K562 (cell line): Measurements from ENCODE around the gene OLFM3. TPM values are rescaled to one million over a fixed set of nuclear protein-coding genes. Genes with fewer than 3 reads are reported as not detected.

Source experiments
- ATAC-seq: fragments of 200-7000 bp; cut with Tn5 transposase; 3 replicates; pipeline ENCODE4 v1.9.1; 2020; ENCODE audit warnings: moderate library complexity
- BruUV-seq: library from RNA; stranded (reverse); fragments of 400-500 nt; replicated peaks from 2 replicates; lab custom pipeline; 2021; lab: Mats Ljungman, UMichigan
- CTCF ChIA-PET: fragments of 300-600 bp; formaldehyde crosslinking; extraction: SDS; loops from one replicate; lab custom pipeline; 2021; ENCODE audit warnings: low intra/inter-chr PET ratio; lab: Yijun Ruan, JAX
- POLR2A ChIA-PET: fragments of 300-600, 350-650 bp; sonication (Branson Sonifier 250); formaldehyde crosslinking; extraction: SDS; loops from one replicate; lab custom pipeline; 2021; ENCODE audit warnings: antibody characterized with exemption, inconsistent platforms; lab: Yijun Ruan, JAX
- DNase-seq, 4 experiments: peaks; one replicate each; pipeline versions ENCODE4 v3.0.0 to v3.0.0-alpha.2; 2011 to 2018; ENCODE audit warnings: low spot score in 3 of 4, mixed read lengths in 3 of 4; ENCODE audit errors: extremely low read depth in 1 of 4
- FAIRE-seq: peaks from 2 replicates; lab custom pipeline; 2011; peaks lifted over from hg19 to GRCh38; lab: Jason Lieb, UNC
- H2AFZ ChIP-seq: 2 replicates; pipeline ENCODE4 v1.6.0; 2011; ENCODE audit warnings: low read depth, low read length, control low read depth, inconsistent platforms
- H3K27ac ChIP-seq: fragments of 200-600 bp; 3 replicates; pipeline ENCODE4 v1.8.0; 2011; ENCODE audit warnings: low read depth, mild to moderate bottlenecking, control low read depth, inconsistent platforms, low read length, moderate library complexity, mixed read lengths; ENCODE audit errors: extremely low read depth
- H3K27me3 ChIP-seq, 2 experiments: fragments of 300-600 bp in 1 of 2; 2 replicates in 1 of 2; 3 replicates in 1 of 2; pipeline versions ENCODE4 v1.6.0 to v1.8.0; 2011; ENCODE audit warnings: inconsistent platforms in 2 of 2, low read length in 2 of 2, mild to moderate bottlenecking in 1 of 2, mixed read lengths in 1 of 2, moderate library complexity in 1 of 2; ENCODE audit not compliant: control insufficient read depth in 2 of 2, insufficient read depth in 2 of 2
- H3K36me3 ChIP-seq: fragments of 300-600 bp; 3 replicates; pipeline ENCODE4 v1.8.0; 2011; ENCODE audit warnings: mild to moderate bottlenecking, low read length, inconsistent platforms; ENCODE audit not compliant: control insufficient read depth, insufficient read depth
- H3K4me1 ChIP-seq, 2 experiments: fragments of 200-600 bp in 1 of 2; replicated peaks in 1 of 2; 2 replicates in 1 of 2; 3 replicates in 1 of 2; pipeline versions ENCODE4 v1.5.1 to v1.8.0; 2011; ENCODE audit warnings: inconsistent platforms in 2 of 2, low read length in 2 of 2, mild to moderate bottlenecking in 1 of 2, mixed read lengths in 1 of 2, moderate library complexity in 1 of 2; ENCODE audit not compliant: control insufficient read depth in 2 of 2, insufficient read depth in 2 of 2
- H3K4me2 ChIP-seq: 2 replicates; pipeline ENCODE4 v1.6.1; 2011; ENCODE audit warnings: low read length, control low read depth, inconsistent platforms, mixed read lengths; ENCODE audit not compliant: insufficient read depth
- H3K4me3 ChIP-seq: fragments of 200-600 bp; sonication (generic), shearing (Covaris generic); 2 replicates; pipeline ENCODE4 v1.5.1; 2016; ENCODE audit warnings: control low read depth, inconsistent platforms
- H3K79me2 ChIP-seq: fragments of 200-600 bp; 3 replicates; pipeline ENCODE4 v1.8.0; 2011; ENCODE audit warnings: low read length, inconsistent platforms; ENCODE audit not compliant: control insufficient read depth, insufficient read depth
- H3K9ac ChIP-seq, 2 experiments: 2 replicates each; pipeline versions ENCODE4 v1.6.0 to v1.6.1; 2011; ENCODE audit warnings: low read depth in 2 of 2, low read length in 2 of 2, control low read depth in 1 of 2, inconsistent platforms in 1 of 2, mild to moderate bottlenecking in 1 of 2, mixed read lengths in 1 of 2; ENCODE audit not compliant: insufficient read depth in 1 of 2
- H3K9me1 ChIP-seq: one replicate; pipeline ENCODE4 v1.6.0; 2011; ENCODE audit warnings: inconsistent platforms, mild to moderate bottlenecking, low read length, moderate library complexity; ENCODE audit not compliant: control insufficient read depth, insufficient read depth
- H3K9me3 ChIP-seq: replicated peaks from 2 replicates; pipeline ENCODE4 v1.5.1; 2011; ENCODE audit warnings: low read depth, low read length, inconsistent platforms; ENCODE audit not compliant: control insufficient read depth, insufficient read depth
- H4K20me1 ChIP-seq: replicated peaks from 2 replicates; pipeline ENCODE4 v1.6.1; 2011; ENCODE audit warnings: low read length, inconsistent platforms, mixed read lengths; ENCODE audit not compliant: control insufficient read depth, insufficient read depth
- BHLHE40 ChIP-seq: IDR thresholded peaks from 2 replicates; pipeline ENCODE4 v1.6.1; 2011; ENCODE audit warnings: low read length, improper control_type of control experiment
- CAMTA2 ChIP-seq: fragments of 250-450 bp; sonication (Bioruptor Pico); conservative IDR thresholded peaks from 2 replicates; pipeline ENCODE4 v1.5.1; 2022
- ETS2 ChIP-seq: IDR thresholded peaks from 2 replicates; pipeline ENCODE4 v1.6.1; 2016; ENCODE audit warnings: borderline replicate concordance, missing genetic modification characterization, mild to moderate bottlenecking, moderate library complexity, missing compliant biosample characterization; ENCODE audit not compliant: poor library complexity, severe bottlenecking
- HDAC2 ChIP-seq: fragments of 450-650 bp; IDR thresholded peaks from 2 replicates; pipeline ENCODE4 v1.6.1; 2016; ENCODE audit warnings: mild to moderate bottlenecking
- IFI16 ChIP-seq: fragments of 250-450 bp; sonication (Bioruptor Pico); IDR thresholded peaks from 2 replicates; pipeline ENCODE4 v2.1.2; 2022; ENCODE audit warnings: mild to moderate bottlenecking, inconsistent platforms
- ILK ChIP-seq: fragments of 450-650 bp; IDR thresholded peaks from 2 replicates; pipeline ENCODE4 v1.6.1; 2016; ENCODE audit warnings: missing genetic modification characterization, low read depth, mild to moderate bottlenecking, missing compliant biosample characterization, moderate library complexity, borderline replicate concordance
- MEIS2 ChIP-seq: fragments of 450-650 bp; IDR thresholded peaks from 2 replicates; pipeline ENCODE4 v1.6.1; 2014; ENCODE audit warnings: mild to moderate bottlenecking; ENCODE audit not compliant: partially characterized antibody
- OTX1 ChIP-seq: fragments of 450-650 bp; formaldehyde crosslinking; IDR thresholded peaks from 2 replicates; pipeline ENCODE4 v1.4.0; 2022; ENCODE audit warnings: mild to moderate bottlenecking
- PHB ChIP-seq: fragments of 250-450 bp; sonication (Bioruptor Pico); IDR thresholded peaks from 2 replicates; pipeline ENCODE4 v1.5.0; 2021
- PTRF ChIP-seq: fragments of 450-650 bp; IDR thresholded peaks from 2 replicates; pipeline ENCODE4 v1.6.1; 2016; ENCODE audit warnings: mild to moderate bottlenecking, missing genetic modification characterization, missing compliant biosample characterization
- SMARCB1 ChIP-seq: IDR thresholded peaks from 2 replicates; pipeline ENCODE4 v1.6.1; 2011; ENCODE audit warnings: improper control_type of control experiment, low read depth; ENCODE audit not compliant: insufficient read length
- ZMIZ1 ChIP-seq, 2 experiments: fragments of 150-350 bp in 1 of 2; IDR thresholded peaks; 2 replicates each; pipeline ENCODE4 v1.6.1; 2012 to 2016; ENCODE audit warnings: low read depth in 2 of 2, low read length in 2 of 2, mild to moderate bottlenecking in 1 of 2, moderate library complexity in 1 of 2
- ZNF212 ChIP-seq: fragments of 450-650 bp; formaldehyde crosslinking; IDR thresholded peaks from 2 replicates; pipeline ENCODE4 v1.4.0; 2020; ENCODE audit warnings: mild to moderate bottlenecking
- ZNF253 ChIP-seq: fragments of 250-450 bp; sonication (Bioruptor Pico); conservative IDR thresholded peaks from 2 replicates; pipeline ENCODE4 v1.6.1; 2021; ENCODE audit warnings: mild to moderate bottlenecking
- ZNF583 ChIP-seq: fragments of 250-450 bp; sonication (Bioruptor Pico); IDR thresholded peaks from 2 replicates; pipeline ENCODE4 v1.4.0; 2020
- WGBS: fragments of 100-300 bp; shearing (Covaris generic); methylation state at CpG from one replicate; pipeline ENCODE4 v1.1.6; 2016; ENCODE audit warnings: low coverage, mixed read lengths; ENCODE audit not compliant: insufficient coverage; ENCODE audit errors: missing lambda C conversion rate; 5-methylcytosine and 5-hydroxymethylcytosine counted together
- in situ Hi-C: fragments of 300-500 bp; cut with MboI; formaldehyde crosslinking; loops from 4 replicates; pipeline ENCODE4 v1.15.0; 2018; ENCODE audit warnings: inconsistent platforms, mixed read lengths
- intact Hi-C: fragments of 100-400 bp; cut with micrococcal nuclease; formaldehyde crosslinking; loops from 2 replicates; pipeline ENCODE4 v1.14.2; 2022
- polyA plus RNA-seq, 8 experiments: library from polyadenylated mRNA; depleted of rRNA in 4 of 8; stranded (reverse) in 5 of 8; unstranded in 3 of 8; fragments of >200 nt; fragmentation: Nextera tagmentation in 2 of 8; fragmentation: Illumina TruSeq in 1 of 8; extraction: Ambion mirVana in 2 of 8; extraction: Trizol in 1 of 8; gene quantifications; 2 replicates each; pipeline versions ENCODE4 v1.2.1 to v1.2.3, GENCODE V29; 2011 to 2014; ENCODE audit warnings: inconsistent platforms in 1 of 8, missing spikeins in 1 of 8
- total RNA-seq, 7 experiments: library from RNA; depleted of rRNA in 6 of 7; stranded (reverse); fragments of >200 nt in 6 of 7; fragmentation: Illumina TruSeq in 2 of 7; extraction: Trizol in 2 of 7; gene quantifications; 2 replicates each; pipeline versions ENCODE4 v1.2.1 to v1.2.3, GENCODE V29; 2011 to 2021; ENCODE audit warnings: low replicate concordance in 1 of 7
- TF ChIP-seq, protein P1 (sequence below): fragments of 450-650 bp; formaldehyde crosslinking; IDR thresholded peaks from 2 replicates; pipeline ENCODE4 v1.4.0; 2020; ENCODE audit warnings: mild to moderate bottlenecking, moderate library complexity
- TF ChIP-seq, protein P2 (sequence below), 2 experiments: fragments of 200-800 bp in 1 of 2; sonication (Bioruptor generic) in 1 of 2; sonication (generic) in 1 of 2; formaldehyde crosslinking in 1 of 2; IDR thresholded peaks in 1 of 2; conservative IDR thresholded peaks in 1 of 2; 2 replicates each; pipeline versions ENCODE4 v1.5.0 to v1.6.1; 2016 to 2020; ENCODE audit warnings: missing compliant biosample characterization in 1 of 2, missing genetic modification characterization in 1 of 2, missing genetic modification reagents in 1 of 2

The OLFM3 gene
- total and polyA plus RNA-seq, 9 of the 15 experiments (the other 6 are each of a cell fraction or from before 2014, with no cell fraction given), result 0.07 TPM; not detected in 8

- CTCF ChIA-PET, result no interaction called here
- WGBS, result 0% methylated on average over 1 of the region's 1 CpG
- TF ChIP-seq ZNF583 (CRISPR knock-in tag) (no peak), ETS2 (tag) (no peak), IFI16 (CRISPR knock-in tag) (no peak), BHLHE40 (no peak), PHB (CRISPR knock-in tag) (no peak), MEIS2 (no peak), ZNF253 (CRISPR knock-in tag) (no peak), ZMIZ1 (IDR thresholded peaks at IDR 0.05; ENCODE audit: low read depth in 2 of 2, low read length in 2 of 2) (no peak), ZNF212 (CRISPR knock-in tag) (no peak), OTX1 (no peak), SMARCB1 (no peak), CAMTA2 (no peak), HDAC2 (no peak), PTRF (no peak), ILK (no peak)
- TF ChIP-seq, protein P1, sequence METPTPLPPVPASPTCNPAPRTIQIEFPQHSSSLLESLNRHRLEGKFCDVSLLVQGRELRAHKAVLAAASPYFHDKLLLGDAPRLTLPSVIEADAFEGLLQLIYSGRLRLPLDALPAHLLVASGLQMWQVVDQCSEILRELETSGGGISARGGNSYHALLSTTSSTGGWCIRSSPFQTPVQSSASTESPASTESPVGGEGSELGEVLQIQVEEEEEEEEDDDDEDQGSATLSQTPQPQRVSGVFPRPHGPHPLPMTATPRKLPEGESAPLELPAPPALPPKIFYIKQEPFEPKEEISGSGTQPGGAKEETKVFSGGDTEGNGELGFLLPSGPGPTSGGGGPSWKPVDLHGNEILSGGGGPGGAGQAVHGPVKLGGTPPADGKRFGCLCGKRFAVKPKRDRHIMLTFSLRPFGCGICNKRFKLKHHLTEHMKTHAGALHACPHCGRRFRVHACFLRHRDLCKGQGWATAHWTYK (CRISPR knock-in tag), result no peak
- TF ChIP-seq, protein P2, sequence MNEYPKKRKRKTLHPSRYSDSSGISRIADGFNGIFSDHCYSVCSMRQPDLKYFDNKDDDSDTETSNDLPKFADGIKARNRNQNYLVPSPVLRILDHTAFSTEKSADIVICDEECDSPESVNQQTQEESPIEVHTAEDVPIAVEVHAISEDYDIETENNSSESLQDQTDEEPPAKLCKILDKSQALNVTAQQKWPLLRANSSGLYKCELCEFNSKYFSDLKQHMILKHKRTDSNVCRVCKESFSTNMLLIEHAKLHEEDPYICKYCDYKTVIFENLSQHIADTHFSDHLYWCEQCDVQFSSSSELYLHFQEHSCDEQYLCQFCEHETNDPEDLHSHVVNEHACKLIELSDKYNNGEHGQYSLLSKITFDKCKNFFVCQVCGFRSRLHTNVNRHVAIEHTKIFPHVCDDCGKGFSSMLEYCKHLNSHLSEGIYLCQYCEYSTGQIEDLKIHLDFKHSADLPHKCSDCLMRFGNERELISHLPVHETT (CRISPR knock-in tag; conservative IDR thresholded peaks at IDR 0.05 in 1 of 2, IDR thresholded peaks at IDR 0.05 in 1 of 2), result no peak
Measured at GRCh38 chr1:101971304-101971703, 25.4 kb downstream of the OLFM3 start.

More at GRCh38 chr1:101971304-101971703, 25.4 kb downstream of the OLFM3 start:
- Histone ChIP-seq H3K9ac (no peak overlapping the region), H3K4me1 (no peaks in the 10 kb centered on the region), H3K9me1 (no peaks in the 10 kb centered on the region), H4K20me1 (no peaks in the 10 kb centered on the region), H3K9me3 (no peaks in the 10 kb centered on the region), H3K4me3 (no peak overlapping the region), H3K36me3 (no peaks in the 10 kb centered on the region), H3K27me3 (no peaks in the 10 kb centered on the region), H3K4me2 (no peak overlapping the region), H3K27ac (no peak overlapping the region), H3K79me2 (no peaks in the 10 kb centered on the region), H2AFZ (no peak overlapping the region)
- POLR2A ChIA-PET, result no interaction called here
- BruUV-seq, result no TSS peak
- intact Hi-C loops (no loop called here), in situ Hi-C loops (no loop called here)
- DNase-seq (no peak), FAIRE-seq (no peak), ATAC-seq (no peak)
